ENCODE results near the gene MAMLD1. TPM values are rescaled to one million over a fixed set of nuclear protein-coding genes. Genes with fewer than 3 reads are reported as not detected.

Gene MAMLD1
- total RNA-seq, 1 donor from 2014 or later, result 2.6 TPM

DNA sequence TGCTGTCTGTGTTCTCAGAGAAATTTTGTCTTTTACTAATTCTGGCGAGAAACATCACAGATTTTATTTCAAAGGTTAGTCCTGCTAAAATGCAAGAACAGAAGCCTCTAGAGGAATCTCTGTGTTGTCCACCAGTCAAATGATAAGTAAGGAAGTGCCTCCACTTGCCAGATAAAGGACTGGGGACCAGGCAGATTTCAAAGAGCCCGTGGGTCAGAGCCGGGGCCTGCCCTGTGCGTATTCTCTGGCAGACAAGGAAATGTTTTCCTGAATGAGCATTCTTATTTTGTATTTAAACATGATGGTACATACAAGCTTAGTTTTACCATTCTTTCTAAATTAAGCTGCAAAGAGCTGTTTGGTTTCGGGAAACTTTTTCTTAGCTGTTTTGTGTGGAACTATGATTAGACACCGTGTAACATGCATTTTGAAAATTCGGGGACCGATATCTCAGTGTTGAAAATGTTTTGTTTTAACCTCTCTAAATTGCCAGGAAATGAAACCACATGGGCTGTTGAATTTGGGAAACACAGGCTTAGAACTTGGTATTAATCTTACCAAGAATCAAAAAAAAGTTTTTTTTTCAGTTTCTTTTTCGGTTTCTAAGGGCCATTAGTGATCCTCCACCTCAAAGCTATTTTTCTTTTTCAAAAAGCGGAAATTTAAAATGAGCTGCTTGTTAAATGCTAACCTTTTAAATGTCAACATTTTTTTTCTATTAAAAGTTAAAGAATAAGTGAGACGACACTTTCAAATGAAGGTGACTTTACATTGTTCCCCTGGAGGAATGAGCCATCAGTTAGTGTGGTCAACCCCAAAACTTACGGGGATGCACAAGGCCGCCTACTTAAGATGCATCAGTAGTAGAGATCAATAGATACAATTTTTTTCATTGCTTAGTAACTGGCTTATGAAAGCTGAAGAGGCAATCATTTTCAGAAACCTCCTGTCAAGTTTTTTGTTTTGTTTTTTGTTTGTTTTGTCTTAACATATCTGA is 115.7 kb downstream of the MAMLD1 start:
- no peak overlapping the region for H3K4me3 ChIP-seq (ENCODE audit: low read length in 3 of 3)
- H3K9ac ChIP-seq (ENCODE audit: low read depth in 1 of 3, low read length in 3 of 3), result no peak overlapping the region

DNA sequence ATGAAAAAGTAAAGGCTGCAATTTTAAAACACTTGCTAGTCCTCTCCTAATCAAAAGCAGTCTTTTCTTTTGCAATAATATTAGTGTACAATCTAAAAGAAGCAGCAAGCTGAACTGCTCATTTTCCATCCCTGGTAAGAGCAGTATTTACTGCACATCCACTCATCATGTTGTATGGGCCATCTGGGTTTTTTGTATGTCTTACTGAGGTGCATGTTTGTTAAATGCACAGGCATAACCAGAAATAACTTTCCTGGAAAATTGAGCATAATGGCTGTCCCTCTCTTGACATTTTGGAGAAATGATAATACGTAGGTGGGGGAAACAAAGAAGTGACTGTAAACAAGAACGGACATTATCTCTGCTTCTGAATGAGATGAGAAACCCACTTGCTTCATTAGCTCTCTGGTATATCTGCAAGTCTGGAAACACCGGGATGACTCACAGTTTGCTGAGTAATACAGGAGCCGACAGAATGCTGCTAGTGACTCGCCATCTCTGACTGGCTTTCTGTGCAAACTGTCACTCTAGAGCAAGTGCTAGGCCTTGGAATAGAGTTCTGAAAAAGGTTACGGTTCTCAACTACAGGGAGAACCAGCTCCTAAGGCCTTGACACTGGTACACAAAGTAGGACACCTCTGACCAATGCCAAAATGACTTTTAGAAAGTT is 119.6 kb downstream of the MAMLD1 start:
- H3K27me3 ChIP-seq (ENCODE audit: control insufficient read depth in 3 of 3, insufficient read depth in 3 of 3, low read length in 3 of 3), result no peaks in the 10 kb centered on the region
- no peak overlapping the region for H3K4me3 ChIP-seq (ENCODE audit: low read length in 3 of 3)
- no peaks in the 10 kb centered on the region for H3K36me3 ChIP-seq (ENCODE audit: control insufficient read depth in 3 of 3, insufficient read depth in 3 of 3, low read length in 3 of 3)
- no peaks in the 10 kb centered on the region for H3K4me1 ChIP-seq (ENCODE audit: control insufficient read depth in 3 of 3, insufficient read depth in 3 of 3, low read length in 3 of 3)
- no peaks in the 10 kb centered on the region for H3K9me3 ChIP-seq (ENCODE audit: control insufficient read depth in 3 of 3, low read length in 3 of 3)
- no peak overlapping the region for H3K9ac ChIP-seq (ENCODE audit: low read depth in 1 of 3, low read length in 3 of 3)
- no peak overlapping the region for H3K27ac ChIP-seq (ENCODE audit: low read depth, low read length)

More for the DNA sequence above, 115.7 kb downstream of the MAMLD1 start:
- Histone ChIP-seq H3K27me3 (ENCODE audit: control insufficient read depth in 3 of 3, insufficient read depth in 3 of 3, low read length in 3 of 3) (no peaks in the 10 kb centered on the region), H3K9me3 (ENCODE audit: control insufficient read depth in 3 of 3, low read length in 3 of 3) (no peaks in the 10 kb centered on the region), H3K4me1 (ENCODE audit: control insufficient read depth in 3 of 3, insufficient read depth in 3 of 3, low read length in 3 of 3) (peaks cover 3 to 9% (median 9%) of the 10 kb centered on the region in 3 donors), H3K36me3 (ENCODE audit: control insufficient read depth in 3 of 3, insufficient read depth in 3 of 3, low read length in 3 of 3) (no peaks in the 10 kb centered on the region), H3K27ac (ENCODE audit: low read depth, low read length) (no peak overlapping the region)

DNA sequence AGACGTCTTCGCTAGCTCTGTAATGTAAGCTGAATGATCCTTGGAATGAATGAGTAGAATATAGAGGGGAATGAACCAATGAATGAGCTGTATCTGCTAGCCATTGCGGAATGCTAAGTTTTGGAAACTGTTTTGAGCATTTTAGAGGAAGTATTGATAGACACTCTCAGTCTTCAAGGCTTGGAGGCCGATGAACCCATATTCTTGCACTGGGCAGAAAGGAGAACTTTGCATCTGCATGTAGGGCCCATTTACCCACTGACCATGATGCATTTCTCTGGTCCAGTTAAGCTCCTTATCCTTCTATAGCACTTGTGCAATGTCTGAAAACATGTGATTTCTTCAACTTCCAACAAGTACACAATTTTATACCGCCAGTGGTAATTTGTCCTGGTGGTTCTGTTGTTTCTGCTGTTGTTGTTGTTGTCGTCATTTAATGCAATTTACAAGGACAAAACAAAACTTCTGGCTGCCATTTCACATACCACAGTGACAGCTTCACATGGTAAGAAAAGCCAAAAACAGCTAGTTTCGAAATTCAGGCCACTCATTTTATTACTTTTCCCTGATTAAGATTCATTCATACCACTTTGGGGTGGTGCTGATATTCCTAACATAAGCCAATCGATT is 120.4 kb downstream of the MAMLD1 start:
- no peaks in the 10 kb centered on the region for H3K4me1 ChIP-seq (ENCODE audit: control insufficient read depth in 3 of 3, insufficient read depth in 3 of 3, low read length in 3 of 3)
- H3K9me3 ChIP-seq (ENCODE audit: control insufficient read depth in 3 of 3, low read length in 3 of 3), result no peaks in the 10 kb centered on the region
- H3K36me3 ChIP-seq (ENCODE audit: control insufficient read depth in 3 of 3, insufficient read depth in 3 of 3, low read length in 3 of 3), result no peaks in the 10 kb centered on the region
- no peak overlapping the region for H3K4me3 ChIP-seq (ENCODE audit: low read length in 3 of 3)
- H3K27ac ChIP-seq (ENCODE audit: low read depth, low read length), result no peak overlapping the region
- no peaks in the 10 kb centered on the region for H3K27me3 ChIP-seq (ENCODE audit: control insufficient read depth in 3 of 3, insufficient read depth in 3 of 3, low read length in 3 of 3)
- no peak overlapping the region for H3K9ac ChIP-seq (ENCODE audit: low read depth in 1 of 3, low read length in 3 of 3)

DNA sequence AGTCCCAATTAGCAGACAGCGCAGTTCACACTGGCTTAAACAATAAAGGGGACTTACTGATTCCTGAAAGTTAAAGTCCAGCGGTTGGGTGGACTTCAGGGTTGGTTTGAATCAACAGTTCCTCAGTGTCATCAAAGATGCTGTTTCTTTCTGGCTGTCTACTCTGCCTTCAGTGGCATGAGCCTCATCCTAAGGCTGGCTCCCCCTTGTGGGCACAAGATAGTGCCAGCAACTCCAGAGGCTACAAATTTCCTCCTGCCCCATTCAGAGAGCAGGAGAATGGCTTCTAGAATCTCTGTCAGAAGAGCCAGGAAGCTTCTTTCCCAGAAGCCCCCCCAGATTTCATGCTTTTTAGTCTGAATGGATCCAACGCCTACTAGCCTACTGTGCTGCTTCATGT is 122.9 kb downstream of the MAMLD1 start:
- Histone ChIP-seq H3K4me1 (ENCODE audit: control insufficient read depth in 3 of 3, insufficient read depth in 3 of 3, low read length in 3 of 3) (no peaks in the 10 kb centered on the region), H3K36me3 (ENCODE audit: control insufficient read depth in 3 of 3, insufficient read depth in 3 of 3, low read length in 3 of 3) (no peaks in the 10 kb centered on the region), H3K9me3 (ENCODE audit: control insufficient read depth in 3 of 3, low read length in 3 of 3) (no peaks in the 10 kb centered on the region), H3K27ac (ENCODE audit: low read depth, low read length) (no peak overlapping the region), H3K4me3 (ENCODE audit: low read length in 3 of 3) (no peak overlapping the region), H3K27me3 (ENCODE audit: control insufficient read depth in 3 of 3, insufficient read depth in 3 of 3, low read length in 3 of 3) (no peaks in the 10 kb centered on the region), H3K9ac (ENCODE audit: low read depth in 1 of 3, low read length in 3 of 3) (no peak overlapping the region)

DNA sequence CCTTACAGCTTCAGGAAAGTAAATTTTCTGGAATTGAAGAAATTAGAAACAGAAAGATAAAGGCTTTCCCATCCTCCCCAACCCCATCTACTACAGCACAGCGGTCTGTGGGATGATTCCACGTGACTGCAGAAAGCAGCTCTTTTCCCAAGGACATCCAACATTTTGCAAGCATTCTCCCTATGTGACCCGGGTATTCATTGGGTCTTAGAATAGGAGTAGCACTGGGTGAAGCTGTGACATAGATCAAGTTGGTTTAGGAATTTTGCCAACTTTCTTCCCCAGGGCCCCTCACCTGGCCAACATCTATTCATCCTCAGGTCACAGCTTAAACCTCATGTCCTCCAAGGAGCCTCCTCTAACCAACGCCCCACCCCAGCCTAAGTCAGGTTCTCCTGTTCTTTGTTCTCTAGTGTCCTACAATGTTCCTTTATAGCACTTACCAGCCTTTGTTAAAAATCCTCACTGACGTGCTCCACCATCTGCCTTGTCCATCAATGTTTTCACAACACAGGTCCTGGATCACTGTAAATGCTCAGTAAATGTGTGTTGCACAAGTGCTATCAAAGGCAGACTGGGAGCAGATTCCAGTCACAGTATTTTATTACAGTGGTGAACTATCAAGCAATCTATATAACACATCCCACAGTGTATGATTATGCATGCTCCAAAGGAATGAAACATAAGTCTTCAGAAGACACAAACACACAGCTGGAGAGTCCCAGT is 124.4 kb downstream of the MAMLD1 start:
- Histone ChIP-seq H3K4me3 (ENCODE audit: low read length in 3 of 3) (no peak overlapping the region), H3K9me3 (ENCODE audit: control insufficient read depth in 3 of 3, low read length in 3 of 3) (no peaks in the 10 kb centered on the region), H3K27ac (ENCODE audit: low read depth, low read length) (no peak overlapping the region), H3K27me3 (ENCODE audit: control insufficient read depth in 3 of 3, insufficient read depth in 3 of 3, low read length in 3 of 3) (no peaks in the 10 kb centered on the region), H3K9ac (ENCODE audit: low read depth in 1 of 3, low read length in 3 of 3) (no peak overlapping the region), H3K4me1 (ENCODE audit: control insufficient read depth in 3 of 3, insufficient read depth in 3 of 3, low read length in 3 of 3) (no peaks in the 10 kb centered on the region), H3K36me3 (ENCODE audit: control insufficient read depth in 3 of 3, insufficient read depth in 3 of 3, low read length in 3 of 3) (no peaks in the 10 kb centered on the region)

DNA sequence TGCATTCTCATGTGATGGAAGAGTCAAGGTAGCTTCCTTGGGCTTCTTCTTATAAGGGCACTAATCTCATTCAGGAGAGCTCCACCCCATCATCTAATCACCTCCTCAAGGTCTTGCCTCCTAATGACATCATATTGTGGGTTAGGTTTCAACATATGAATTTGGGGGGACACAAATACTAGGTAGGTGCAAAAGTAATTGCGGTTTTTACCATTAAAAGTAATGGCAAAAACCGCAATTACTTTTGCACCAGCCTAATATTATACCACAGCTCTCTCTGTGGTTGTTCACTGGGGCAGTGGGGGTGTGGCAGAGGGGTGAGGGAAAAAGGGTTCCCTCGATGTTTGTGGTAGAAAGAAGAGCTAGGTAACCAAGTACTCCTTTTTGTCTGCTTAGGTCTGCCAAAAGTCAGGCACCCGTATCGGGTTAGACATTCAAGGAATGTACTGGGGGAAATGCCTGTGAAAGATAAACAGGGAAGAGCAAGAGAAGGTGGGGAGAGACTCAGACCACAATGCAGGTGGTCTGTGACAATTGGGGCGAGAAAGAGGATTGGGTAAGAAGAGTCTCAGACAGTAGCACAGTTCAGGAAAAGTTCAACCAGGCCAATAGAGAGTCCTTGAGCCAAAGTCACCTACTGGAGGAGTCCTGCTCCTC is 126.4 kb downstream of the MAMLD1 start:
- Histone ChIP-seq H3K27ac (ENCODE audit: low read depth, low read length) (no peak overlapping the region), H3K4me1 (ENCODE audit: control insufficient read depth in 3 of 3, insufficient read depth in 3 of 3, low read length in 3 of 3) (no peaks in the 10 kb centered on the region), H3K9ac (ENCODE audit: low read depth in 1 of 3, low read length in 3 of 3) (no peak overlapping the region), H3K27me3 (ENCODE audit: control insufficient read depth in 3 of 3, insufficient read depth in 3 of 3, low read length in 3 of 3) (no peaks in the 10 kb centered on the region), H3K9me3 (ENCODE audit: control insufficient read depth in 3 of 3, low read length in 3 of 3) (no peaks in the 10 kb centered on the region), H3K36me3 (ENCODE audit: control insufficient read depth in 3 of 3, insufficient read depth in 3 of 3, low read length in 3 of 3) (no peaks in the 10 kb centered on the region), H3K4me3 (ENCODE audit: low read length in 3 of 3) (no peak overlapping the region)

DNA sequence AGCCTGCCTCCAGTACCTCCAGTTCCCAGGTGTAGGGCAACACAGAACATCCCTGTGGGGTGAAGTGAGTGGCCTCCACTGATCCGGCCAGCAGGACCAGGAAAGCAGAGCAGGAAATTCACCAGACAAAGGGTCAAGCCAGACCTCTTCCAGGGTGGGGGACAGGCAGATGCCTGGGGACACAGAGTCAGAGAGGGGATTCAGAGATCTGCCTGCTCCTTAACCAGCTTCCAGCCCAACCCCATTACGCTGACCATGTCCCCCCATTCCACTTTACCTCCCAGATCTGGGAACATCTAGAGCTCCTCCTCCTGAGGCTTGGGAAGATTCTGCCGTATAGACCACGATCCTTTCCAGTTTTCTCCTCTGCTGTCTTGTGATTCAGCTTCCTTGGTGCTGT is 132.4 kb downstream of the MAMLD1 start:
- H3K4me1 ChIP-seq (ENCODE audit: control insufficient read depth in 3 of 3, insufficient read depth in 3 of 3, low read length in 3 of 3), result no peaks in the 10 kb centered on the region
- no peak overlapping the region for H3K4me3 ChIP-seq (ENCODE audit: low read length in 3 of 3)
- H3K27me3 ChIP-seq (ENCODE audit: control insufficient read depth in 3 of 3, insufficient read depth in 3 of 3, low read length in 3 of 3), result no peaks in the 10 kb centered on the region
- H3K27ac ChIP-seq (ENCODE audit: low read depth, low read length), result no peak overlapping the region
- no peaks in the 10 kb centered on the region for H3K36me3 ChIP-seq (ENCODE audit: control insufficient read depth in 3 of 3, insufficient read depth in 3 of 3, low read length in 3 of 3)
- no peaks in the 10 kb centered on the region for H3K9me3 ChIP-seq (ENCODE audit: control insufficient read depth in 3 of 3, low read length in 3 of 3)
- H3K9ac ChIP-seq (ENCODE audit: low read depth in 1 of 3, low read length in 3 of 3), result no peak overlapping the region

DNA sequence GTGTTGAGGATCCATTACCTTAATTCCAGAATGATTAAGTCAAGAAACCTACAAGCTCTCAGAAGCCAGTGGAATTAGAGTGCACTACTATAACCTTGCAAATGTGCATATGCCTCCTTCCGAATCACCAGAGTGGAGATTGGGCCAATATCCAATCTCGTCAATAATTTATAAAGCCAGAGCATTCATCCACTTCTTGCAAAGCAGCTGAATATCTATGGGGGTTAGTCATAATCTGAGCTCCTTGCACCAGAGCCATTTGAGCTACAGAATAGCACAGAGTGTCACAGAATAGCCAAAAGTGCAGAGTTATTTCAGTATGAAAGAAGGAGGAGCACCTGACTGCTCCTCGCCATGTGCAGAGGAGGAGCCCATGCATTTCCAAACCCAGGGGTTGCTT is 136.1 kb downstream of the MAMLD1 start:
- no peaks in the 10 kb centered on the region for H3K36me3 ChIP-seq (ENCODE audit: control insufficient read depth in 3 of 3, insufficient read depth in 3 of 3, low read length in 3 of 3)

DNA sequence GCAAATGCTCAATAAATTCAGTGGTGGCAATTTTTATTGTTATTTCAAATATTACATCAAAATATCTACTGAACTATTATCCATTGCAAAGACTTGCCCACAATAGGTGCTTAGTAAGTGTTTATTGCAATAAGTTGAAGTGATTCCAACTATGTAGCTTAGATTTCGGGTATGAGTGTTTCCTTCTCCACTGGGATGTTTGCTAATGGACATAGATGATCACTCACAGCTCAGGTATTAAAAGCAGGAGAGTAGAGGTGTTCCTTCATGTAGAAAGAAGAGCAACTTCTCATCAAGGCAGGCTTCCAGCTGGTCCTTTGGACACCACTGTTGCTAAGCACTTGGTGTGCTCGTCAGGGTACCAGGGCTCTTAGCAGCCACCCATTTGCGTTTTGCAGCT is 139.0 kb downstream of the MAMLD1 start:
- Histone ChIP-seq H3K36me3 (ENCODE audit: control insufficient read depth in 3 of 3, insufficient read depth in 3 of 3, low read length in 3 of 3) (no peaks in the 10 kb centered on the region), H3K9ac (ENCODE audit: low read depth in 1 of 3, low read length in 3 of 3) (no peak overlapping the region), H3K4me1 (ENCODE audit: control insufficient read depth in 3 of 3, insufficient read depth in 3 of 3, low read length in 3 of 3) (peaks cover 7 to 23% (median 19%) of the 10 kb centered on the region in 3 donors), H3K9me3 (ENCODE audit: control insufficient read depth in 3 of 3, low read length in 3 of 3) (no peaks in the 10 kb centered on the region), H3K27me3 (ENCODE audit: control insufficient read depth in 3 of 3, insufficient read depth in 3 of 3, low read length in 3 of 3) (no peaks in the 10 kb centered on the region), H3K4me3 (ENCODE audit: low read length in 3 of 3) (no peak overlapping the region), H3K27ac (ENCODE audit: low read depth, low read length) (no peak overlapping the region)

More for the DNA sequence above, 136.1 kb downstream of the MAMLD1 start:
- no peak overlapping the region for H3K4me3 ChIP-seq (ENCODE audit: low read length in 3 of 3)
- H3K27ac ChIP-seq (ENCODE audit: low read depth, low read length), result no peak overlapping the region
- no peak overlapping the region for H3K9ac ChIP-seq (ENCODE audit: low read depth in 1 of 3, low read length in 3 of 3)
- no peaks in the 10 kb centered on the region for H3K27me3 ChIP-seq (ENCODE audit: control insufficient read depth in 3 of 3, insufficient read depth in 3 of 3, low read length in 3 of 3)
- H3K4me1 ChIP-seq (ENCODE audit: control insufficient read depth in 3 of 3, insufficient read depth in 3 of 3, low read length in 3 of 3), result peaks cover 4 to 11% (median 11%) of the 10 kb centered on the region in 3 donors
- no peaks in the 10 kb centered on the region for H3K9me3 ChIP-seq (ENCODE audit: control insufficient read depth in 3 of 3, low read length in 3 of 3)

Measured in skeletal muscle tissue (tissue), 4 donors.